Measurements from ENCODE around the gene LRRC75B.

- TF ChIP-seq CTCF (IDR thresholded peaks at IDR 0.05; ENCODE audit: insufficient read depth, low read depth, low read length): no peak
- no peak for TF ChIP-seq EZH2 (IDR thresholded peaks at IDR 0.05; ENCODE audit: insufficient read depth, low read length)
Observed at GRCh38 chr22:24587948-24588347, 4.9 kb downstream of the LRRC75B start.

Data from astrocyte (in vitro differentiated cells and primary cell).